ENCODE data around the gene PHLDA3.

- TF ChIP-seq, protein P1, sequence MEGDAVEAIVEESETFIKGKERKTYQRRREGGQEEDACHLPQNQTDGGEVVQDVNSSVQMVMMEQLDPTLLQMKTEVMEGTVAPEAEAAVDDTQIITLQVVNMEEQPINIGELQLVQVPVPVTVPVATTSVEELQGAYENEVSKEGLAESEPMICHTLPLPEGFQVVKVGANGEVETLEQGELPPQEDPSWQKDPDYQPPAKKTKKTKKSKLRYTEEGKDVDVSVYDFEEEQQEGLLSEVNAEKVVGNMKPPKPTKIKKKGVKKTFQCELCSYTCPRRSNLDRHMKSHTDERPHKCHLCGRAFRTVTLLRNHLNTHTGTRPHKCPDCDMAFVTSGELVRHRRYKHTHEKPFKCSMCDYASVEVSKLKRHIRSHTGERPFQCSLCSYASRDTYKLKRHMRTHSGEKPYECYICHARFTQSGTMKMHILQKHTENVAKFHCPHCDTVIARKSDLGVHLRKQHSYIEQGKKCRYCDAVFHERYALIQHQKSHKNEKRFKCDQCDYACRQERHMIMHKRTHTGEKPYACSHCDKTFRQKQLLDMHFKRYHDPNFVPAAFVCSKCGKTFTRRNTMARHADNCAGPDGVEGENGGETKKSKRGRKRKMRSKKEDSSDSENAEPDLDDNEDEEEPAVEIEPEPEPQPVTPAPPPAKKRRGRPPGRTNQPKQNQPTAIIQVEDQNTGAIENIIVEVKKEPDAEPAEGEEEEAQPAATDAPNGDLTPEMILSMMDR (IDR thresholded peaks at IDR 0.05): no peak
- no peak for TF ChIP-seq POLR2A (IDR thresholded peaks at IDR 0.05)
Measured at GRCh38 chr1:201481004-201481380, 12.0 kb upstream of the PHLDA3 start.
